DND-41 (cell line): ENCODE results near the gene SLC35F4.

Source experiments
- ATAC-seq: fragments of 200-7000 bp; cut with Tn5 transposase; 3 replicates; pipeline ENCODE4 v1.9.1; 2021; ENCODE audit warnings: low read depth; ENCODE audit not compliant: insufficient read depth
- DNase-seq: peaks from one replicate; pipeline ENCODE4 v3.0.0-alpha.2; 2020
- H2AFZ ChIP-seq: 2 replicates; pipeline ENCODE4 v1.6.0; 2012; ENCODE audit warnings: low read depth, low read length
- H3K27ac ChIP-seq: 2 replicates; pipeline ENCODE4 v1.5.1; 2012; ENCODE audit warnings: low read length, inconsistent platforms
- H3K27me3 ChIP-seq: fragments of 200-600 bp; sonication (generic); 2 replicates; pipeline ENCODE4 v1.6.0; 2012; ENCODE audit warnings: low read length, mild to moderate bottlenecking, inconsistent platforms; ENCODE audit not compliant: insufficient read depth, poor library complexity
- H3K36me3 ChIP-seq: 2 replicates; pipeline ENCODE4 v1.5.1; 2012; ENCODE audit warnings: low read length, inconsistent platforms; ENCODE audit not compliant: insufficient read depth
- H3K4me1 ChIP-seq: 2 replicates; pipeline ENCODE4 v1.5.1; 2012; ENCODE audit warnings: mild to moderate bottlenecking, low read length; ENCODE audit not compliant: insufficient read depth
- H3K4me2 ChIP-seq: 2 replicates; pipeline ENCODE4 v1.6.0; 2012; ENCODE audit warnings: mild to moderate bottlenecking, moderate library complexity, low read length, inconsistent platforms; ENCODE audit not compliant: insufficient read depth
- H3K4me3 ChIP-seq, 2 experiments: fragments of 200-600 bp in 1 of 2; shearing (Covaris generic) in 1 of 2; 2 replicates each; pipeline ENCODE4 v1.5.1; 2012 to 2016; ENCODE audit warnings: inconsistent platforms in 2 of 2, low read length in 2 of 2, mild to moderate bottlenecking in 2 of 2, low read depth in 1 of 2, moderate library complexity in 1 of 2
- H3K79me2 ChIP-seq: 2 replicates; pipeline ENCODE4 v1.6.0; 2012; ENCODE audit warnings: low read length, inconsistent platforms; ENCODE audit not compliant: insufficient read depth
- H3K9ac ChIP-seq: 2 replicates; pipeline ENCODE4 v1.6.0; 2012; ENCODE audit warnings: low read depth, mild to moderate bottlenecking, inconsistent platforms, low read length, moderate library complexity
- H3K9me3 ChIP-seq: 2 replicates; pipeline ENCODE4 v1.5.1; 2012; ENCODE audit warnings: low read length, moderate library complexity, mild to moderate bottlenecking, inconsistent platforms; ENCODE audit not compliant: insufficient read depth, severe bottlenecking
- H4K20me1 ChIP-seq: 2 replicates; pipeline ENCODE4 v1.6.0; 2012; ENCODE audit warnings: low read length; ENCODE audit not compliant: insufficient read depth
- CTCF ChIP-seq: IDR thresholded peaks from 2 replicates; pipeline ENCODE4 v1.5.1; 2012; ENCODE audit warnings: borderline replicate concordance, low read length, moderate library complexity, mild to moderate bottlenecking; ENCODE audit not compliant: poor library complexity, severe bottlenecking; ENCODE audit errors: extremely low read depth
- EZH2 ChIP-seq: IDR thresholded peaks from 3 replicates; pipeline ENCODE4 v1.6.1; 2012; ENCODE audit warnings: borderline replicate concordance, low read depth, mild to moderate bottlenecking, moderate library complexity, low read length, inconsistent platforms; ENCODE audit not compliant: severe bottlenecking

Gene SLC35F4

GRCh38 chr14:57617510-57617909, 248.4 kb downstream of the SLC35F4 start:
- H2AFZ ChIP-seq: no peak overlapping the region
- TF ChIP-seq EZH2: no peak
- TF ChIP-seq CTCF: no peak
- no peak for DNase-seq

GRCh38 chr14:57612946-57613345, 252.9 kb downstream of the SLC35F4 start:
- ATAC-seq: no peak
- TF ChIP-seq CTCF (no peak), EZH2 (no peak)
- H2AFZ ChIP-seq: no peak overlapping the region
- H3K79me2 ChIP-seq: no peaks in the 10 kb centered on the region
- H3K9ac ChIP-seq: no peak overlapping the region
- H4K20me1 ChIP-seq: no peaks in the 10 kb centered on the region
- H3K27ac ChIP-seq: no peak overlapping the region
- H3K36me3 ChIP-seq: no peaks in the 10 kb centered on the region
- H3K4me3 ChIP-seq: no peak overlapping the region
- H3K27me3 ChIP-seq: peaks cover 9% of the 10 kb centered on the region
- no peak overlapping the region for H3K4me2 ChIP-seq
- no peaks in the 10 kb centered on the region for H3K9me3 ChIP-seq
- H3K4me1 ChIP-seq: no peaks in the 10 kb centered on the region
- no peak for DNase-seq

More at GRCh38 chr14:57617510-57617909, 248.4 kb downstream of the SLC35F4 start:
- H3K9ac ChIP-seq: no peak overlapping the region
- no peak overlapping the region for H3K4me2 ChIP-seq
- no peak overlapping the region for H3K27ac ChIP-seq
- H3K36me3 ChIP-seq: no peaks in the 10 kb centered on the region
- H3K27me3 ChIP-seq: no peaks in the 10 kb centered on the region
- H3K4me3 ChIP-seq: no peak overlapping the region
- ATAC-seq: no peak
- no peaks in the 10 kb centered on the region for H3K4me1 ChIP-seq
- no peaks in the 10 kb centered on the region for H3K79me2 ChIP-seq
- no peaks in the 10 kb centered on the region for H4K20me1 ChIP-seq
- H3K9me3 ChIP-seq: no peaks in the 10 kb centered on the region

- Histone ChIP-seq H3K27me3 (peaks cover 9% of the 10 kb centered on the region), H3K9me3 (no peaks in the 10 kb centered on the region), H3K4me1 (no peaks in the 10 kb centered on the region), H3K27ac (no peak overlapping the region), H3K79me2 (no peaks in the 10 kb centered on the region), H3K9ac (no peak overlapping the region), H2AFZ (no peak overlapping the region), H4K20me1 (no peaks in the 10 kb centered on the region), H3K4me2 (no peak overlapping the region), H3K4me3 (no peak overlapping the region), H3K36me3 (no peaks in the 10 kb centered on the region)
- DNase-seq (no peak), ATAC-seq (no peak)
- TF ChIP-seq EZH2: no peak
- TF ChIP-seq CTCF: no peak
Measured at GRCh38 chr14:57611555-57612075, 254.3 kb downstream of the SLC35F4 start.

- Histone ChIP-seq H3K79me2 (no peaks in the 10 kb centered on the region), H4K20me1 (no peaks in the 10 kb centered on the region), H3K9me3 (no peaks in the 10 kb centered on the region), H3K4me1 (no peaks in the 10 kb centered on the region), H3K36me3 (no peaks in the 10 kb centered on the region), H3K4me2 (no peak overlapping the region), H3K27ac (no peak overlapping the region), H3K27me3 (peaks cover 9% of the 10 kb centered on the region), H2AFZ (no peak overlapping the region), H3K4me3 (no peak overlapping the region), H3K9ac (no peak overlapping the region)
- ATAC-seq (no peak), DNase-seq (no peak)
- TF ChIP-seq CTCF (no peak), EZH2 (no peak)
Measured at GRCh38 chr14:57610631-57611030, 255.3 kb downstream of the SLC35F4 start.
